GM12878 (cell line): ENCODE measurements around the gene SLC4A3. TPM values are rescaled to one million over a fixed set of nuclear protein-coding genes. Genes with fewer than 3 reads are reported as not detected.

Experiments
- ATAC-seq: fragments of 200-7000 bp; cut with Tn5 transposase; 3 replicates; pipeline ENCODE4 v1.9.1; 2020; ENCODE audit warnings: mild to moderate bottlenecking, moderate library complexity
- BruUV-seq: library from RNA; stranded (reverse); fragments of 400-500 nt; replicated peaks from 2 replicates; lab custom pipeline; 2021; lab: Mats Ljungman, UMichigan
- CTCF ChIA-PET: fragments of 300-600 bp; sonication (Branson Sonifier 250); formaldehyde crosslinking; extraction: SDS; loops from one replicate; lab custom pipeline; 2021; ENCODE audit warnings: inconsistent platforms; lab: Yijun Ruan, JAX
- POLR2A ChIA-PET: fragments of 350-600 bp; formaldehyde crosslinking; extraction: SDS; loops from one replicate; lab custom pipeline; 2021; ENCODE audit warnings: inconsistent platforms; lab: Charles Lee
- RAD21 ChIA-PET: fragments of 300-600 bp; sonication (Branson Sonifier 250); formaldehyde crosslinking; loops from one replicate; lab custom pipeline; 2023; ENCODE audit warnings: antibody characterized with exemption; ENCODE audit not compliant: unreplicated experiment; lab: Charles Lee
- SMC1A ChIA-PET: fragments of 300-600 bp; sonication (Branson Sonifier 250); formaldehyde crosslinking; loops from one replicate; lab custom pipeline; 2023; ENCODE audit not compliant: unreplicated experiment, uncharacterized antibody; lab: Charles Lee
- DNase-seq: peaks from one replicate; pipeline ENCODE4 v3.0.0-alpha.2; 2011; ENCODE audit warnings: low read depth, low spot score
- FAIRE-seq: peaks from 3 replicates; lab custom pipeline; 2011; peaks lifted over from hg19 to GRCh38; lab: Jason Lieb, UNC
- H2AFZ ChIP-seq: 2 replicates; pipeline ENCODE4 v1.6.0; 2011; ENCODE audit warnings: low read depth, low read length, control low read depth; ENCODE audit not compliant: control insufficient read depth
- H3K27ac ChIP-seq: 2 replicates; pipeline ENCODE4 v1.5.1; 2011; ENCODE audit warnings: control low read depth; ENCODE audit not compliant: control insufficient read depth, insufficient read depth
- H3K27me3 ChIP-seq, 2 experiments: replicated peaks in 1 of 2; 2 replicates each; pipeline versions ENCODE4 v1.6.0 to v1.6.1; 2011; ENCODE audit warnings: low read length in 1 of 2; ENCODE audit not compliant: control insufficient read depth in 2 of 2, insufficient read depth in 2 of 2
- H3K36me3 ChIP-seq, 2 experiments: 2 replicates each; pipeline ENCODE4 v1.5.1; 2011; ENCODE audit warnings: low read length in 1 of 2; ENCODE audit not compliant: control insufficient read depth in 2 of 2, insufficient read depth in 2 of 2
- H3K4me1 ChIP-seq: 2 replicates; pipeline ENCODE4 v1.6.1; 2011; ENCODE audit warnings: mild to moderate bottlenecking, low read length, moderate library complexity, mixed read lengths; ENCODE audit not compliant: control insufficient read depth, insufficient read depth
- H3K4me2 ChIP-seq: 2 replicates; pipeline ENCODE4 v1.6.0; 2011; ENCODE audit warnings: control low read depth; ENCODE audit not compliant: control insufficient read depth, insufficient read depth
- H3K4me3 ChIP-seq: fragments of 200-600 bp; sonication (generic); 2 replicates; pipeline ENCODE4 v1.5.1; 2016
- H3K79me2 ChIP-seq: 2 replicates; pipeline ENCODE4 v1.6.0; 2011; ENCODE audit warnings: low read length; ENCODE audit not compliant: control insufficient read depth, insufficient read depth
- H3K9ac ChIP-seq: 2 replicates; pipeline ENCODE4 v1.8.0; 2011; ENCODE audit warnings: low read length, control low read depth, mixed read lengths; ENCODE audit not compliant: control insufficient read depth, insufficient read depth
- H3K9me3 ChIP-seq: replicated peaks from 3 replicates; pipeline ENCODE4 v1.5.1; 2011; ENCODE audit warnings: mild to moderate bottlenecking, low read length; ENCODE audit not compliant: control insufficient read depth, insufficient read depth
- H4K20me1 ChIP-seq: 2 replicates; pipeline ENCODE4 v1.6.0; 2011; ENCODE audit not compliant: control insufficient read depth, insufficient read depth
- EZH2 ChIP-seq: IDR thresholded peaks from 2 replicates; pipeline ENCODE4 v1.6.1; 2012; ENCODE audit warnings: low read depth, mild to moderate bottlenecking, control low read depth, inconsistent platforms, low read length, borderline replicate concordance; ENCODE audit not compliant: control insufficient read depth
- FOXM1 ChIP-seq: IDR thresholded peaks from 2 replicates; pipeline ENCODE4 v1.6.1; 2012; ENCODE audit warnings: low read depth, mild to moderate bottlenecking, inconsistent platforms, low read length, moderate library complexity
- HCFC1 ChIP-seq: fragments of 150-350 bp; IDR thresholded peaks from 2 replicates; pipeline ENCODE4 v1.6.1; 2014; ENCODE audit warnings: low read length
- IRF4 ChIP-seq: IDR thresholded peaks from 2 replicates; pipeline ENCODE4 v1.6.1; 2011; ENCODE audit warnings: low read depth, low read length
- MTA3 ChIP-seq: IDR thresholded peaks from 2 replicates; pipeline ENCODE4 v1.6.1; 2012; ENCODE audit warnings: low read length, inconsistent platforms, borderline replicate concordance
- STAT3 ChIP-seq: IDR thresholded peaks from 2 replicates; pipeline ENCODE4 v1.6.1; 2011; ENCODE audit warnings: low read depth, low read length, improper control_type of control experiment
- TARDBP ChIP-seq: IDR thresholded peaks from 2 replicates; pipeline ENCODE4 v1.6.1; 2016; ENCODE audit warnings: borderline replicate concordance
- USF1 ChIP-seq: IDR thresholded peaks from 2 replicates; pipeline ENCODE4 v1.6.1; 2011; ENCODE audit warnings: borderline replicate concordance, low read depth, mild to moderate bottlenecking, moderate library complexity, mixed read lengths, low read length; ENCODE audit not compliant: insufficient read depth; ENCODE audit errors: extremely low read length
- ZBED1 ChIP-seq: IDR thresholded peaks from 2 replicates; pipeline ENCODE4 v1.6.1; 2016; ENCODE audit warnings: borderline replicate concordance
- ZZZ3 ChIP-seq: IDR thresholded peaks from 2 replicates; pipeline ENCODE4 v1.6.1; 2011; ENCODE audit warnings: low read depth; ENCODE audit not compliant: control insufficient read depth, insufficient read length
- WGBS: methylation state at CpG from one replicate; pipeline ENCODE4 v1.1.6; 2016; ENCODE audit warnings: low lambda C conversion rate; ENCODE audit not compliant: insufficient replicate concordance, insufficient coverage; ENCODE audit errors: missing lambda C conversion rate; 5-methylcytosine and 5-hydroxymethylcytosine counted together
- in situ Hi-C: fragments of 300-500 bp; cut with MboI; formaldehyde crosslinking; loops from 9 replicates; pipeline ENCODE4 v1.14.3; 2018; ENCODE audit warnings: mixed read lengths
- intact Hi-C: fragments of 100-400 bp; cut with micrococcal nuclease; formaldehyde crosslinking; loops from one replicate; pipeline ENCODE4 v1.14.2; 2022; ENCODE audit not compliant: unreplicated experiment
- polyA plus RNA-seq, 11 experiments: library from polyadenylated mRNA; depleted of rRNA in 4 of 11; unstranded in 6 of 11; stranded (reverse) in 5 of 11; fragments of >200 nt; fragmentation: Nextera tagmentation in 4 of 11; fragmentation: Illumina TruSeq in 1 of 11; extraction: Ambion mirVana in 4 of 11; extraction: Trizol in 1 of 11; gene quantifications; 1 replicate in 1 of 11; 2 replicates in 10 of 11; pipeline versions ENCODE4 v1.2.1 to v1.2.3, GENCODE V29; 2011 to 2016; ENCODE audit warnings: inconsistent platforms in 2 of 11, missing spikeins in 2 of 11, low read depth in 1 of 11
- total RNA-seq, 4 experiments: library from RNA; depleted of rRNA in 3 of 4; stranded (reverse); fragments of >200 nt in 3 of 4; fragmentation: Illumina TruSeq in 1 of 4; extraction: Trizol in 1 of 4; gene quantifications; 2 replicates each; pipeline versions ENCODE4 v1.2.1 to v1.2.3, GENCODE V29; 2013 to 2021
- TF ChIP-seq, protein P1 (sequence below): IDR thresholded peaks from 2 replicates; pipeline ENCODE4 v1.6.1; 2012; ENCODE audit warnings: improper control_type of control experiment, low read depth, low read length; ENCODE audit not compliant: insufficient replicate concordance
- TF ChIP-seq, protein P2 (sequence below): fragments of 450-650 bp; IDR thresholded peaks from 2 replicates; pipeline ENCODE4 v1.6.1; 2018; ENCODE audit warnings: borderline replicate concordance, mild to moderate bottlenecking; ENCODE audit not compliant: partially characterized antibody
- TF ChIP-seq, protein P3 (sequence below): IDR thresholded peaks from 2 replicates; pipeline ENCODE4 v1.6.1; 2012; ENCODE audit warnings: low read depth, low read length, improper control_type of control experiment
- TF ChIP-seq, protein P4 (sequence below): IDR thresholded peaks from 2 replicates; pipeline ENCODE4 v1.6.1; 2011; ENCODE audit warnings: low read depth, mild to moderate bottlenecking, low read length, moderate library complexity, borderline replicate concordance; ENCODE audit errors: extremely low read depth

Gene SLC4A3
- total and polyA plus RNA-seq, 10 of the 15 experiments (the other 5 are each of a cell fraction or from before 2014, with no cell fraction given) = 0.05 to 0.08 TPM; not detected in 8

- H3K4me2 ChIP-seq = no peak overlapping the region
- H3K36me3 ChIP-seq = peaks cover 6 to 12% of the 10 kb centered on the region in 2 experiments; a peak in 3 of 4 replicates
- no peak overlapping the region for H3K9ac ChIP-seq
- no TSS peak for BruUV-seq
- POLR2A ChIA-PET = no interaction called here
- TF ChIP-seq, protein P1, sequence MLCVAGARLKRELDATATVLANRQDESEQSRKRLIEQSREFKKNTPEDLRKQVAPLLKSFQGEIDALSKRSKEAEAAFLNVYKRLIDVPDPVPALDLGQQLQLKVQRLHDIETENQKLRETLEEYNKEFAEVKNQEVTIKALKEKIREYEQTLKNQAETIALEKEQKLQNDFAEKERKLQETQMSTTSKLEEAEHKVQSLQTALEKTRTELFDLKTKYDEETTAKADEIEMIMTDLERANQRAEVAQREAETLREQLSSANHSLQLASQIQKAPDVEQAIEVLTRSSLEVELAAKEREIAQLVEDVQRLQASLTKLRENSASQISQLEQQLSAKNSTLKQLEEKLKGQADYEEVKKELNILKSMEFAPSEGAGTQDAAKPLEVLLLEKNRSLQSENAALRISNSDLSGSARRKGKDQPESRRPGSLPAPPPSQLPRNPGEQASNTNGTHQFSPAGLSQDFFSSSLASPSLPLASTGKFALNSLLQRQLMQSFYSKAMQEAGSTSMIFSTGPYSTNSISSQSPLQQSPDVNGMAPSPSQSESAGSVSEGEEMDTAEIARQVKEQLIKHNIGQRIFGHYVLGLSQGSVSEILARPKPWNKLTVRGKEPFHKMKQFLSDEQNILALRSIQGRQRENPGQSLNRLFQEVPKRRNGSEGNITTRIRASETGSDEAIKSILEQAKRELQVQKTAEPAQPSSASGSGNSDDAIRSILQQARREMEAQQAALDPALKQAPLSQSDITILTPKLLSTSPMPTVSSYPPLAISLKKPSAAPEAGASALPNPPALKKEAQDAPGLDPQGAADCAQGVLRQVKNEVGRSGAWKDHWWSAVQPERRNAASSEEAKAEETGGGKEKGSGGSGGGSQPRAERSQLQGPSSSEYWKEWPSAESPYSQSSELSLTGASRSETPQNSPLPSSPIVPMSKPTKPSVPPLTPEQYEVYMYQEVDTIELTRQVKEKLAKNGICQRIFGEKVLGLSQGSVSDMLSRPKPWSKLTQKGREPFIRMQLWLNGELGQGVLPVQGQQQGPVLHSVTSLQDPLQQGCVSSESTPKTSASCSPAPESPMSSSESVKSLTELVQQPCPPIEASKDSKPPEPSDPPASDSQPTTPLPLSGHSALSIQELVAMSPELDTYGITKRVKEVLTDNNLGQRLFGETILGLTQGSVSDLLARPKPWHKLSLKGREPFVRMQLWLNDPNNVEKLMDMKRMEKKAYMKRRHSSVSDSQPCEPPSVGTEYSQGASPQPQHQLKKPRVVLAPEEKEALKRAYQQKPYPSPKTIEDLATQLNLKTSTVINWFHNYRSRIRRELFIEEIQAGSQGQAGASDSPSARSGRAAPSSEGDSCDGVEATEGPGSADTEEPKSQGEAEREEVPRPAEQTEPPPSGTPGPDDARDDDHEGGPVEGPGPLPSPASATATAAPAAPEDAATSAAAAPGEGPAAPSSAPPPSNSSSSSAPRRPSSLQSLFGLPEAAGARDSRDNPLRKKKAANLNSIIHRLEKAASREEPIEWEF = no peak
- TF ChIP-seq USF1 = no peak
- TF ChIP-seq, protein P2, sequence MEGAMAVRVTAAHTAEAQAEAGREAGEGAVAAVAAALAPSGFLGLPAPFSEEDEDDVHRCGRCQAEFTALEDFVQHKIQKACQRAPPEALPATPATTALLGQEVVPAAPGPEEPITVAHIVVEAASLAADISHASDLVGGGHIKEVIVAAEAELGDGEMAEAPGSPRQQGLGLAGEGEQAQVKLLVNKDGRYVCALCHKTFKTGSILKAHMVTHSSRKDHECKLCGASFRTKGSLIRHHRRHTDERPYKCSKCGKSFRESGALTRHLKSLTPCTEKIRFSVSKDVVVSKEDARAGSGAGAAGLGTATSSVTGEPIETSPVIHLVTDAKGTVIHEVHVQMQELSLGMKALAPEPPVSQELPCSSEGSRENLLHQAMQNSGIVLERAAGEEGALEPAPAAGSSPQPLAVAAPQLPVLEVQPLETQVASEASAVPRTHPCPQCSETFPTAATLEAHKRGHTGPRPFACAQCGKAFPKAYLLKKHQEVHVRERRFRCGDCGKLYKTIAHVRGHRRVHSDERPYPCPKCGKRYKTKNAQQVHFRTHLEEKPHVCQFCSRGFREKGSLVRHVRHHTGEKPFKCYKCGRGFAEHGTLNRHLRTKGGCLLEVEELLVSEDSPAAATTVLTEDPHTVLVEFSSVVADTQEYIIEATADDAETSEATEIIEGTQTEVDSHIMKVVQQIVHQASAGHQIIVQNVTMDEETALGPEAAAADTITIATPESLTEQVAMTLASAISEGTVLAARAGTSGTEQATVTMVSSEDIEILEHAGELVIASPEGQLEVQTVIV = no peak
- no peak for TF ChIP-seq HCFC1
- TF ChIP-seq, protein P3, sequence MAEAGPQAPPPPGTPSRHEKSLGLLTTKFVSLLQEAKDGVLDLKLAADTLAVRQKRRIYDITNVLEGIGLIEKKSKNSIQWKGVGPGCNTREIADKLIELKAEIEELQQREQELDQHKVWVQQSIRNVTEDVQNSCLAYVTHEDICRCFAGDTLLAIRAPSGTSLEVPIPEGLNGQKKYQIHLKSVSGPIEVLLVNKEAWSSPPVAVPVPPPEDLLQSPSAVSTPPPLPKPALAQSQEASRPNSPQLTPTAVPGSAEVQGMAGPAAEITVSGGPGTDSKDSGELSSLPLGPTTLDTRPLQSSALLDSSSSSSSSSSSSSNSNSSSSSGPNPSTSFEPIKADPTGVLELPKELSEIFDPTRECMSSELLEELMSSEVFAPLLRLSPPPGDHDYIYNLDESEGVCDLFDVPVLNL = no peak
- no peak for TF ChIP-seq TARDBP
- TF ChIP-seq MTA3 = no peak
- no peak for TF ChIP-seq FOXM1
- no peak for TF ChIP-seq EZH2
- TF ChIP-seq IRF4 = no peak
- TF ChIP-seq, protein P4, sequence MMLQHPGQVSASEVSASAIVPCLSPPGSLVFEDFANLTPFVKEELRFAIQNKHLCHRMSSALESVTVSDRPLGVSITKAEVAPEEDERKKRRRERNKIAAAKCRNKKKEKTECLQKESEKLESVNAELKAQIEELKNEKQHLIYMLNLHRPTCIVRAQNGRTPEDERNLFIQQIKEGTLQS = no peak
- TF ChIP-seq ZBED1 = no peak
- TF ChIP-seq STAT3 = no peak
- TF ChIP-seq ZZZ3 = no peak
- TF ChIP-seq, all 136 proteins: peak for 0
- no peaks in the 10 kb centered on the region for H4K20me1 ChIP-seq
- H3K4me3 ChIP-seq = no peak overlapping the region
- H3K27me3 ChIP-seq = no peaks in the 10 kb centered on the region
- intact Hi-C loops = no loop called here
- in situ Hi-C loops = no loop called here
- 0 out of 2 replicates have a peak, but pooled peaks cover 4% of the 10 kb centered on the region for H3K4me1 ChIP-seq
- DNase-seq (no peak), FAIRE-seq (no peak), ATAC-seq (no peak)
- H3K27ac ChIP-seq = no peak overlapping the region
- ChIA-PET SMC1A (no interaction called here), RAD21 (no interaction called here), CTCF (no interaction called here)
- no peak overlapping the region for H2AFZ ChIP-seq
- H3K79me2 ChIP-seq = no peaks in the 10 kb centered on the region
- WGBS = 90% methylated on average over 13 of the region's 13 CpGs
- no peaks in the 10 kb centered on the region for H3K9me3 ChIP-seq
Measured at GRCh38 chr2:219609149-219609750, 18.2 kb upstream of the SLC4A3 start.
